Superior temporal gyrus (tissue), 1 donor: ENCODE measurements around the gene AFAP1L1.

Experiments
- DNase-seq: peaks from one replicate; pipeline ENCODE4 v3.0.0-alpha.2; 2016; ENCODE audit errors: extremely low spot score

The AFAP1L1 gene

GRCh38 chr5:149271716-149272563, at the start of gene AFAP1L1:
Gene AFAP1L1, plus strand, starts transcription at chr5:149271859. Its CDS starts 110 bp downstream, at chr5:149271969.
- DNase-seq = peak; percentile 58

GRCh38 chr5:149223081-149223848, 48.4 kb upstream of the AFAP1L1 start:
- peak; percentile 18 for DNase-seq

- no peak for DNase-seq
These were observed 47.4 kb upstream of the AFAP1L1 start for GRCh38 chr5:149224282-149224681.

GRCh38 chr5:149227168-149227826, 44.4 kb upstream of the AFAP1L1 start:
- peak; percentile 21 for DNase-seq

- peak; percentile 75 for DNase-seq
These were observed 42.9 kb upstream of the AFAP1L1 start for GRCh38 chr5:149228618-149229297.

- no peak for DNase-seq
These were observed 42.2 kb upstream of the AFAP1L1 start for GRCh38 chr5:149229298-149229937.

- peak; percentile 23 for DNase-seq
These were observed 35.8 kb upstream of the AFAP1L1 start for GRCh38 chr5:149235841-149236240.

GRCh38 chr5:149237662-149238061, 34.0 kb upstream of the AFAP1L1 start:
- no peak for DNase-seq

GRCh38 chr5:149238540-149238939, 33.1 kb upstream of the AFAP1L1 start:
- DNase-seq = no peak

GRCh38 chr5:149239917-149240316, 31.7 kb upstream of the AFAP1L1 start:
- no peak for DNase-seq

- DNase-seq = no peak
These were observed 31.2 kb upstream of the AFAP1L1 start for GRCh38 chr5:149240354-149240998.

- DNase-seq = no peak
These were observed 29.3 kb upstream of the AFAP1L1 start for GRCh38 chr5:149242339-149242738.

- no peak for DNase-seq
These were observed 24.8 kb upstream of the AFAP1L1 start for GRCh38 chr5:149246906-149247305.

GRCh38 chr5:149247726-149248125, 23.9 kb upstream of the AFAP1L1 start:
- no peak for DNase-seq

- no peak for DNase-seq
These were observed 20.1 kb upstream of the AFAP1L1 start for GRCh38 chr5:149251546-149251945.

GRCh38 chr5:149254506-149254905, 17.2 kb upstream of the AFAP1L1 start:
- DNase-seq = no peak

- no peak for DNase-seq
These were observed 15.2 kb upstream of the AFAP1L1 start for GRCh38 chr5:149256451-149256850.

- DNase-seq = no peak
These were observed 14.5 kb upstream of the AFAP1L1 start for GRCh38 chr5:149257131-149257530.

- DNase-seq = peak; percentile 54
These were observed 13.6 kb upstream of the AFAP1L1 start for GRCh38 chr5:149257889-149258705.

GRCh38 chr5:149260761-149261160, 10.9 kb upstream of the AFAP1L1 start:
- no peak for DNase-seq
